SK-N-SH (cell line): Measurements from ENCODE around the gene VCX3B. TPM values are rescaled to one million over a fixed set of nuclear protein-coding genes. Genes with fewer than 3 reads are reported as not detected.
"Not testable (repeated sequence)": the region's sequence is repeated elsewhere in the genome, so short reads cannot be mapped to it uniquely, and the experiment has no call there.

Source experiments
- CTCF ChIA-PET: fragments of 300-600, 350-600 bp; formaldehyde crosslinking; extraction: SDS; loops from one replicate; lab custom pipeline; 2021; lab: Yijun Ruan, JAX
- POLR2A ChIA-PET: fragments of 350-600 bp; sonication (Branson Sonifier 250); formaldehyde crosslinking; extraction: SDS; loops from one replicate; lab custom pipeline; 2020; ENCODE audit warnings: antibody characterized with exemption, inconsistent platforms; lab: Yijun Ruan, JAX
- DNase-seq: peaks from one replicate; pipeline ENCODE4 v3.0.0; 2012
- H2AFZ ChIP-seq: fragments of 200-600 bp; sonication (generic); 2 replicates; pipeline ENCODE4 v1.8.1; 2016; ENCODE audit warnings: antibody characterized with exemption, mild to moderate bottlenecking, low read depth
- H3F3A ChIP-seq: fragments of 200-600 bp; sonication (generic); replicated peaks from 2 replicates; pipeline ENCODE3; 2016; ENCODE audit warnings: antibody characterized with exemption, mild to moderate bottlenecking; ENCODE audit not compliant: insufficient read depth
- H3K27ac ChIP-seq, 2 experiments: fragments of 200-500 bp in 1 of 2; fragments of 200-600 bp in 1 of 2; sonication (Bioruptor generic) in 1 of 2; sonication (generic), shearing (Covaris generic) in 1 of 2; 2 replicates each; pipeline versions ENCODE4 v1.5.1 to v1.6.1; 2014 to 2016; ENCODE audit warnings: low read depth in 2 of 2, inconsistent platforms in 1 of 2, low read length in 1 of 2, mild to moderate bottlenecking in 1 of 2, mixed read lengths in 1 of 2
- H3K27me3 ChIP-seq: fragments of 200-600 bp; sonication (generic), shearing (Covaris generic); 2 replicates; pipeline ENCODE4 v1.6.1; 2016; ENCODE audit warnings: mixed run types; ENCODE audit not compliant: insufficient read depth
- H3K36me3 ChIP-seq, 2 experiments: fragments of 200-500 bp in 1 of 2; fragments of 200-600 bp in 1 of 2; sonication (Bioruptor generic) in 1 of 2; sonication (generic) in 1 of 2; replicated peaks in 1 of 2; 2 replicates each; pipeline versions ENCODE3 to v1.5.1; 2014 to 2016; ENCODE audit warnings: low read length in 1 of 2, mild to moderate bottlenecking in 1 of 2; ENCODE audit not compliant: insufficient read depth in 2 of 2, control insufficient read depth in 1 of 2
- H3K4me1 ChIP-seq, 2 experiments: fragments of 200-500 bp in 1 of 2; fragments of 200-600 bp in 1 of 2; sonication (Bioruptor generic) in 1 of 2; sonication (generic), shearing (Covaris generic) in 1 of 2; 2 replicates each; pipeline versions ENCODE4 v1.5.1 to v1.6.1; 2014 to 2016; ENCODE audit warnings: low read depth in 1 of 2, low read length in 1 of 2, mixed run types in 1 of 2; ENCODE audit not compliant: insufficient read depth in 2 of 2, control insufficient read depth in 1 of 2
- H3K4me2 ChIP-seq: fragments of 200-600 bp; sonication (generic), shearing (Covaris generic); 2 replicates; pipeline ENCODE4 v1.6.1; 2017; ENCODE audit warnings: mixed run types
- H3K4me3 ChIP-seq, 2 experiments: fragments of 200-500 bp in 1 of 2; fragments of 200-600 bp in 1 of 2; sonication (Bioruptor generic) in 1 of 2; sonication (generic), shearing (Covaris generic) in 1 of 2; 2 replicates each; pipeline versions ENCODE4 v1.5.1 to v1.8.1; 2014 to 2016; ENCODE audit warnings: low read depth in 2 of 2, inconsistent platforms in 1 of 2, low read length in 1 of 2, mild to moderate bottlenecking in 1 of 2, mixed read lengths in 1 of 2, moderate library complexity in 1 of 2
- H3K79me2 ChIP-seq: fragments of 200-600 bp; sonication (generic); 2 replicates; pipeline ENCODE4 v1.8.1; 2017; ENCODE audit warnings: mild to moderate bottlenecking; ENCODE audit not compliant: insufficient read depth
- H3K9ac ChIP-seq: fragments of 200-600 bp; sonication (generic); 2 replicates; pipeline ENCODE4 v1.6.1; 2017; ENCODE audit warnings: mixed run types
- H3K9me2 ChIP-seq: fragments of 200-600 bp; sonication (generic); 2 replicates; pipeline ENCODE4 v1.6.1; 2017; ENCODE audit warnings: mixed run types
- H3K9me3 ChIP-seq: fragments of 200-600 bp; sonication (generic); 2 replicates; pipeline ENCODE4 v1.6.1; 2017; ENCODE audit warnings: mixed run types, mild to moderate bottlenecking, moderate library complexity
- H4K20me1 ChIP-seq: fragments of 200-600 bp; sonication (generic); 2 replicates; pipeline ENCODE4 v1.6.1; 2017; ENCODE audit warnings: mild to moderate bottlenecking, mixed run types; ENCODE audit not compliant: insufficient read depth
- CHD2 ChIP-seq: fragments of 150-350 bp; IDR thresholded peaks from 2 replicates; pipeline ENCODE4 v1.6.1; 2018; ENCODE audit warnings: low read length; ENCODE audit not compliant: partially characterized antibody
- ELF1 ChIP-seq: IDR thresholded peaks from 2 replicates; pipeline ENCODE4 v1.4.0; 2012
- EP300 ChIP-seq, 2 experiments: IDR thresholded peaks; 2 replicates each; pipeline versions ENCODE4 v1.4.0 to v1.6.1; 2012; ENCODE audit warnings: borderline replicate concordance in 1 of 2, low read depth in 1 of 2, low read length in 1 of 2
- EZH2phosphoT487 ChIP-seq: fragments of 200-600 bp; sonication (generic); IDR thresholded peaks from 2 replicates; pipeline ENCODE4 v1.6.1; 2017; ENCODE audit warnings: low read depth, mixed run types, mild to moderate bottlenecking, antibody characterized with exemption, moderate library complexity, borderline replicate concordance
- FOSL2 ChIP-seq: IDR thresholded peaks from 2 replicates; pipeline ENCODE4 v1.4.0; 2012; ENCODE audit warnings: low read depth, mild to moderate bottlenecking, moderate library complexity, borderline replicate concordance
- FOXJ3 ChIP-seq: sonication (generic); formaldehyde crosslinking; IDR thresholded peaks from 2 replicates; pipeline ENCODE4 v1.5.1; 2020; ENCODE audit warnings: mild to moderate bottlenecking, missing genetic modification reagents
- FOXM1 ChIP-seq: IDR thresholded peaks from 2 replicates; pipeline ENCODE4 v1.4.0; 2012; ENCODE audit warnings: low read depth, mild to moderate bottlenecking
- GABPA ChIP-seq: IDR thresholded peaks from 2 replicates; pipeline ENCODE4 v1.4.0; 2012; ENCODE audit warnings: low read depth, mild to moderate bottlenecking
- JUND ChIP-seq: IDR thresholded peaks from 2 replicates; pipeline ENCODE4 v1.4.0; 2012
- MEF2A ChIP-seq: IDR thresholded peaks from 2 replicates; pipeline ENCODE4 v1.4.0; 2012; ENCODE audit warnings: low read depth, borderline replicate concordance
- NRF1 ChIP-seq: IDR thresholded peaks from 2 replicates; pipeline ENCODE4 v1.6.1; 2012; ENCODE audit warnings: low read depth, mild to moderate bottlenecking, low read length
- RAD21 ChIP-seq: IDR thresholded peaks from 2 replicates; pipeline ENCODE4 v1.6.1; 2012; ENCODE audit warnings: mild to moderate bottlenecking, low read length
- RCOR1 ChIP-seq: fragments of 150-350 bp; IDR thresholded peaks from 2 replicates; pipeline ENCODE4 v1.6.1; 2017; ENCODE audit warnings: antibody characterized with exemption, low read length
- RFX5 ChIP-seq: IDR thresholded peaks from 2 replicates; pipeline ENCODE4 v1.6.1; 2012; ENCODE audit warnings: mild to moderate bottlenecking, improper control_type of control experiment, low read length
- SIN3A ChIP-seq: IDR thresholded peaks from 2 replicates; pipeline ENCODE4 v1.6.1; 2012; ENCODE audit warnings: low read depth, mild to moderate bottlenecking, low read length, moderate library complexity, borderline replicate concordance
- TCF12 ChIP-seq: IDR thresholded peaks from 2 replicates; pipeline ENCODE4 v1.4.0; 2012
- WGBS: methylation state at CpG from one replicate; pipeline ENCODE4 v1.1.6; 2017; ENCODE audit warnings: low lambda C conversion rate; 5-methylcytosine and 5-hydroxymethylcytosine counted together
- polyA plus RNA-seq, 3 experiments: library from polyadenylated mRNA; depleted of rRNA; stranded (reverse); fragments of >200 nt; gene quantifications; 2 replicates each; pipeline ENCODE4 v1.2.3, GENCODE V29; 2012
- TF ChIP-seq, protein P1 (sequence below): IDR thresholded peaks from 2 replicates; pipeline ENCODE4 v1.4.0; 2012; ENCODE audit warnings: low read depth, borderline replicate concordance
- TF ChIP-seq, protein P2 (sequence below): fragments of 150-350 bp; IDR thresholded peaks from 2 replicates; pipeline ENCODE4 v1.6.1; 2016; ENCODE audit warnings: mild to moderate bottlenecking, low read depth, low read length
- TF ChIP-seq, protein P3 (sequence below): IDR thresholded peaks from 2 replicates; pipeline ENCODE4 v1.4.0; 2012; ENCODE audit warnings: low read depth
- TF ChIP-seq, protein P4 (sequence below): fragments of 200-600 bp; sonication (generic); IDR thresholded peaks from 2 replicates; pipeline ENCODE4 v1.6.1; 2017; ENCODE audit warnings: antibody characterized with exemption, mild to moderate bottlenecking, moderate library complexity
- TF ChIP-seq, protein P5 (sequence below): fragments of 150-350 bp; IDR thresholded peaks from 2 replicates; pipeline ENCODE4 v1.6.1; 2017; ENCODE audit warnings: antibody characterized with exemption, low read length, low read depth, borderline replicate concordance

VCX3B gene
- polyA plus RNA-seq, 1 of the 3 experiments (the other 2 are of a cell fraction) = 0.12 TPM

DNA sequence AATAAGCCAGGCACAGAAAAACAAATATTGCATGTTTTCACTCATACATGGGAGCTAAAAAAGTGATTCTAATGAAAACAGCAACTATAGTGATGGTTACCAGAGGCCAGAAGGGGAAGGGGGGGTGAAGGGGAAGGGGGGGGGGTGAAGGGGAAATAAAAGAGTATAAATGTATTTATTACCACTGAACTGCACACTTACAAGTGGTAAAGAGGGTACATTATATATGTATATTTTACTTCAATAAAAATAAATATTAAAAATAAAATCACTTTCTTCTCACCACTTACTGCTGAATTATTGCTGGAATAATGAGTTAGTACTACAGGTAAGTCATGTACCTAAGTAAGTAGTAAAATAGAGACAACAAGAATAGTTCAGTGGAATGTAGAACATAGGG, 2.1 kb upstream of the VCX3B start (continued):
- TF ChIP-seq, protein P1, sequence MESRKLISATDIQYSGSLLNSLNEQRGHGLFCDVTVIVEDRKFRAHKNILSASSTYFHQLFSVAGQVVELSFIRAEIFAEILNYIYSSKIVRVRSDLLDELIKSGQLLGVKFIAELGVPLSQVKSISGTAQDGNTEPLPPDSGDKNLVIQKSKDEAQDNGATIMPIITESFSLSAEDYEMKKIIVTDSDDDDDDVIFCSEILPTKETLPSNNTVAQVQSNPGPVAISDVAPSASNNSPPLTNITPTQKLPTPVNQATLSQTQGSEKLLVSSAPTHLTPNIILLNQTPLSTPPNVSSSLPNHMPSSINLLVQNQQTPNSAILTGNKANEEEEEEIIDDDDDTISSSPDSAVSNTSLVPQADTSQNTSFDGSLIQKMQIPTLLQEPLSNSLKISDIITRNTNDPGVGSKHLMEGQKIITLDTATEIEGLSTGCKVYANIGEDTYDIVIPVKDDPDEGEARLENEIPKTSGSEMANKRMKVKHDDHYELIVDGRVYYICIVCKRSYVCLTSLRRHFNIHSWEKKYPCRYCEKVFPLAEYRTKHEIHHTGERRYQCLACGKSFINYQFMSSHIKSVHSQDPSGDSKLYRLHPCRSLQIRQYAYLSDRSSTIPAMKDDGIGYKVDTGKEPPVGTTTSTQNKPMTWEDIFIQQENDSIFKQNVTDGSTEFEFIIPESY = no peak
- TF ChIP-seq, protein P2, sequence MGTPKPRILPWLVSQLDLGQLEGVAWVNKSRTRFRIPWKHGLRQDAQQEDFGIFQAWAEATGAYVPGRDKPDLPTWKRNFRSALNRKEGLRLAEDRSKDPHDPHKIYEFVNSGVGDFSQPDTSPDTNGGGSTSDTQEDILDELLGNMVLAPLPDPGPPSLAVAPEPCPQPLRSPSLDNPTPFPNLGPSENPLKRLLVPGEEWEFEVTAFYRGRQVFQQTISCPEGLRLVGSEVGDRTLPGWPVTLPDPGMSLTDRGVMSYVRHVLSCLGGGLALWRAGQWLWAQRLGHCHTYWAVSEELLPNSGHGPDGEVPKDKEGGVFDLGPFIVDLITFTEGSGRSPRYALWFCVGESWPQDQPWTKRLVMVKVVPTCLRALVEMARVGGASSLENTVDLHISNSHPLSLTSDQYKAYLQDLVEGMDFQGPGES = no peak
- TF ChIP-seq SIN3A (no peak), CHD2 (no peak), RFX5 (no peak)

DNA sequence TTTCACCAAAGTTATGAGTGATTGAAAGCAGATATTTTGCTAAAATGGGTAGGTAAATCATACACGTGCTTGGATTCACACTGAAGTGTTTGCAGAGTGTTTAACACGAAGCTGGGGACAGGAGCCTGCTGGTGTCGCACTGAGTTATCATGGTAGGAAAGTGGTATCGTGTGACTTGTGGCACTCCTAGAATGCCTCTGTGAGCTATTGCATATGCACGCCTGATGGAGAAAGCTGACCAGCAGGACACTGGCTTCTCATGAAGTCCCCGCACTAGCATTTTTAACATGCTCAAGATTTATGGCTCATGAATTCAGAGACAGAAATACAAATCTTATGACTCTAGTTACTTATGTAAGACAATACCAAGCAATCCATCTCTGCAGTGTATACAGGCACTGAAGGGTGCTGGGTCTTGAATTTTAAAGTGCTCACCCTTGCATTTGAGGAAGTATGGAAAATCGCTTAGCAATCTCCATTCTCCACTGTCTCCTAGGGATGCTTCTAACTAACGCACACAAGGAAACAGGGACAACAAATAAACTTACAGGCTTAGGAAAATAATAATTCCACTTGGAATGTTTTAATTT, 19.8 kb downstream of the VCX3B start:
- H4K20me1 ChIP-seq = no peaks in the 10 kb centered on the region
- POLR2A ChIA-PET = no interaction called here

DNA sequence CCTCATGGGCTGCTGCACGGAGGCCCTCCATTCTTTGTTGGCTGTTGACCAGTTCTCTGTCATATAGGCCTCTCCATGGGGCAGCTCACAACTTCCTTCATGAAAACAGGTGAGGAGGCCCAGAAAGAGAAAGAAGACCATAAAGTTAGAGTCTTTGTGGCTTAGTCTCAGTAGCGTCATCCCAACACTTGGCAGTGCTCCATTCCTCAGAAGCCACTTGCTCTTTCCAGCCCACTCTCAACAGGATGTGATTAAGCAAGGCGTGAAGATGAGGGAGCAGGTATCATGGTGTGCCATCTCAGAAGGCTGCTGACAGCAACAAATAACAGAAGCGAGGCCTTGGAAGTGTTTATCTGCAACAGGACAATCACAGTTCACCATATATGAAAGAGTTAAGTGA, 30.4 kb downstream of the VCX3B start:
- H3K27ac ChIP-seq, H3K9me2 ChIP-seq, H3K79me2 ChIP-seq, H3K4me1 ChIP-seq, CTCF ChIA-PET, H3K9me3 ChIP-seq, DNase-seq, H3F3A ChIP-seq, H3K4me3 ChIP-seq, POLR2A ChIA-PET, H3K4me2 ChIP-seq, H3K9ac ChIP-seq, H2AFZ ChIP-seq, H3K27me3 ChIP-seq, H3K36me3 ChIP-seq, H4K20me1 ChIP-seq: not testable (repeated sequence)
- 5% methylated on average over 4 of the region's 4 CpGs for WGBS

More for the DNA sequence above, 19.8 kb downstream of the VCX3B start:
- no peak overlapping the region for H3K4me3 ChIP-seq
- H3K79me2 ChIP-seq = no peaks in the 10 kb centered on the region
- 31% methylated on average over 8 of the region's 8 CpGs for WGBS
- H3K9ac ChIP-seq = no peak overlapping the region
- TF ChIP-seq, protein P3, sequence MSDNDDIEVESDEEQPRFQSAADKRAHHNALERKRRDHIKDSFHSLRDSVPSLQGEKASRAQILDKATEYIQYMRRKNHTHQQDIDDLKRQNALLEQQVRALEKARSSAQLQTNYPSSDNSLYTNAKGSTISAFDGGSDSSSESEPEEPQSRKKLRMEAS = no peak
- no peak for TF ChIP-seq ELF1
- no peak for TF ChIP-seq FOSL2
- TF ChIP-seq RAD21 = no peak
- no peak for TF ChIP-seq RCOR1
- TF ChIP-seq NRF1 = no peak
- TF ChIP-seq GABPA = no peak
- TF ChIP-seq EP300 (IDR thresholded peaks at IDR 0.05; ENCODE audit: borderline replicate concordance in 1 of 2, low read depth in 1 of 2, low read length in 1 of 2) = no peak
- no peak for TF ChIP-seq EZH2phosphoT487
- TF ChIP-seq, protein P4, sequence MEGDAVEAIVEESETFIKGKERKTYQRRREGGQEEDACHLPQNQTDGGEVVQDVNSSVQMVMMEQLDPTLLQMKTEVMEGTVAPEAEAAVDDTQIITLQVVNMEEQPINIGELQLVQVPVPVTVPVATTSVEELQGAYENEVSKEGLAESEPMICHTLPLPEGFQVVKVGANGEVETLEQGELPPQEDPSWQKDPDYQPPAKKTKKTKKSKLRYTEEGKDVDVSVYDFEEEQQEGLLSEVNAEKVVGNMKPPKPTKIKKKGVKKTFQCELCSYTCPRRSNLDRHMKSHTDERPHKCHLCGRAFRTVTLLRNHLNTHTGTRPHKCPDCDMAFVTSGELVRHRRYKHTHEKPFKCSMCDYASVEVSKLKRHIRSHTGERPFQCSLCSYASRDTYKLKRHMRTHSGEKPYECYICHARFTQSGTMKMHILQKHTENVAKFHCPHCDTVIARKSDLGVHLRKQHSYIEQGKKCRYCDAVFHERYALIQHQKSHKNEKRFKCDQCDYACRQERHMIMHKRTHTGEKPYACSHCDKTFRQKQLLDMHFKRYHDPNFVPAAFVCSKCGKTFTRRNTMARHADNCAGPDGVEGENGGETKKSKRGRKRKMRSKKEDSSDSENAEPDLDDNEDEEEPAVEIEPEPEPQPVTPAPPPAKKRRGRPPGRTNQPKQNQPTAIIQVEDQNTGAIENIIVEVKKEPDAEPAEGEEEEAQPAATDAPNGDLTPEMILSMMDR = no peak
- TF ChIP-seq TCF12 = no peak
- TF ChIP-seq FOXM1 = no peak
- TF ChIP-seq FOXJ3 (CRISPR knock-in tag) = no peak
- TF ChIP-seq, protein P2 = no peak
- TF ChIP-seq, protein P5, sequence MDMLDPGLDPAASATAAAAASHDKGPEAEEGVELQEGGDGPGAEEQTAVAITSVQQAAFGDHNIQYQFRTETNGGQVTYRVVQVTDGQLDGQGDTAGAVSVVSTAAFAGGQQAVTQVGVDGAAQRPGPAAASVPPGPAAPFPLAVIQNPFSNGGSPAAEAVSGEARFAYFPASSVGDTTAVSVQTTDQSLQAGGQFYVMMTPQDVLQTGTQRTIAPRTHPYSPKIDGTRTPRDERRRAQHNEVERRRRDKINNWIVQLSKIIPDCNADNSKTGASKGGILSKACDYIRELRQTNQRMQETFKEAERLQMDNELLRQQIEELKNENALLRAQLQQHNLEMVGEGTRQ = no peak
- no peak for TF ChIP-seq MEF2A
- no peak for TF ChIP-seq JUND
- TF ChIP-seq RFX5 = no peak
- DNase-seq = no peak
- H3K9me3 ChIP-seq = no peaks in the 10 kb centered on the region
- no peaks in the 10 kb centered on the region for H3K9me2 ChIP-seq
- H3F3A ChIP-seq = no peaks in the 10 kb centered on the region
- H3K27me3 ChIP-seq = no peaks in the 10 kb centered on the region
- CTCF ChIA-PET = no interaction called here
- H3K36me3 ChIP-seq = no peaks in the 10 kb centered on the region
- no peak overlapping the region for H3K27ac ChIP-seq
- H3K4me2 ChIP-seq = no peak overlapping the region
- H2AFZ ChIP-seq = no peak overlapping the region
- H3K4me1 ChIP-seq = no peaks in the 10 kb centered on the region
